Measurements from ENCODE around the gene LOC101059915.

The LOC101059915 gene

GRCh38 chrX:71657267-71657666 lies 10.1 kb upstream of the LOC101059915 start:
- H3K27ac ChIP-seq (ENCODE audit: insufficient read depth, low read depth, low read length) = no peak overlapping the region
- intact Hi-C loops (cut with micrococcal nuclease) = no loop called here
- H3K4me3 ChIP-seq (replicated peaks in 1 of 3; ENCODE audit: insufficient read depth in 1 of 3, low read depth in 1 of 3, low read length in 3 of 3) = no peak overlapping the region
- no peak overlapping the region for H2AFZ ChIP-seq (ENCODE audit: low read depth, low read length)
- ChIA-PET CTCF (no interaction called here), POLR2A (no interaction called here)
- H3K4me2 ChIP-seq (ENCODE audit: insufficient read depth, low read length) = no peak overlapping the region
- DNase-seq (ENCODE audit: low read depth, low spot score) (no peak), FAIRE-seq (no peak)
- H3K9me1 ChIP-seq (replicated peaks; ENCODE audit: control insufficient read depth, extremely low read depth, insufficient read depth, low read length) = no peaks in the 10 kb centered on the region
- no peaks in the 10 kb centered on the region for H3K79me2 ChIP-seq (ENCODE audit: control insufficient read depth, insufficient read depth, low read length)
- BruUV-seq (replicated peaks) = no TSS peak
- H3K36me3 ChIP-seq (ENCODE audit: control insufficient read depth in 2 of 2, extremely low read depth in 1 of 2, insufficient read depth in 2 of 2, low read length in 2 of 2) = no peaks in the 10 kb centered on the region
- H3K4me1 ChIP-seq (ENCODE audit: control insufficient read depth, extremely low read depth, insufficient read depth, low read length) = no peaks in the 10 kb centered on the region
- peaks cover 0 to 4% of the 10 kb centered on the region in 2 experiments for H3K27me3 ChIP-seq (ENCODE audit: control insufficient read depth in 2 of 2, insufficient read depth in 2 of 2, low read length in 2 of 2)
- H4K20me1 ChIP-seq (replicated peaks; ENCODE audit: control insufficient read depth, extremely low read depth, insufficient read depth, low read length) = no peaks in the 10 kb centered on the region
- H3K9ac ChIP-seq (replicated peaks; ENCODE audit: extremely low read depth, insufficient read depth, low read length) = no peak overlapping the region
- no peaks in the 10 kb centered on the region for H3K9me3 ChIP-seq (replicated peaks; ENCODE audit: control insufficient read depth, insufficient read depth, low read length)
- TF ChIP-seq POLR2AphosphoS5 (IDR thresholded peaks at IDR 0.05; ENCODE audit: insufficient read depth, low read depth, low read length) = no peak
- TF ChIP-seq, protein P1, sequence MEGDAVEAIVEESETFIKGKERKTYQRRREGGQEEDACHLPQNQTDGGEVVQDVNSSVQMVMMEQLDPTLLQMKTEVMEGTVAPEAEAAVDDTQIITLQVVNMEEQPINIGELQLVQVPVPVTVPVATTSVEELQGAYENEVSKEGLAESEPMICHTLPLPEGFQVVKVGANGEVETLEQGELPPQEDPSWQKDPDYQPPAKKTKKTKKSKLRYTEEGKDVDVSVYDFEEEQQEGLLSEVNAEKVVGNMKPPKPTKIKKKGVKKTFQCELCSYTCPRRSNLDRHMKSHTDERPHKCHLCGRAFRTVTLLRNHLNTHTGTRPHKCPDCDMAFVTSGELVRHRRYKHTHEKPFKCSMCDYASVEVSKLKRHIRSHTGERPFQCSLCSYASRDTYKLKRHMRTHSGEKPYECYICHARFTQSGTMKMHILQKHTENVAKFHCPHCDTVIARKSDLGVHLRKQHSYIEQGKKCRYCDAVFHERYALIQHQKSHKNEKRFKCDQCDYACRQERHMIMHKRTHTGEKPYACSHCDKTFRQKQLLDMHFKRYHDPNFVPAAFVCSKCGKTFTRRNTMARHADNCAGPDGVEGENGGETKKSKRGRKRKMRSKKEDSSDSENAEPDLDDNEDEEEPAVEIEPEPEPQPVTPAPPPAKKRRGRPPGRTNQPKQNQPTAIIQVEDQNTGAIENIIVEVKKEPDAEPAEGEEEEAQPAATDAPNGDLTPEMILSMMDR (IDR thresholded peaks at IDR 0.05; ENCODE audit: extremely low read depth in 1 of 2, insufficient read depth in 1 of 2, low read depth in 1 of 2, low read length in 2 of 2) = no peak
- no peak for TF ChIP-seq MYC (IDR thresholded peaks at IDR 0.05; ENCODE audit: low read depth, low read length)
- dilution Hi-C loops (cut with MboI; ENCODE audit: extremely low pct_ligation_motif_present, low sequenced_read_pairs) = no loop called here

DNA sequence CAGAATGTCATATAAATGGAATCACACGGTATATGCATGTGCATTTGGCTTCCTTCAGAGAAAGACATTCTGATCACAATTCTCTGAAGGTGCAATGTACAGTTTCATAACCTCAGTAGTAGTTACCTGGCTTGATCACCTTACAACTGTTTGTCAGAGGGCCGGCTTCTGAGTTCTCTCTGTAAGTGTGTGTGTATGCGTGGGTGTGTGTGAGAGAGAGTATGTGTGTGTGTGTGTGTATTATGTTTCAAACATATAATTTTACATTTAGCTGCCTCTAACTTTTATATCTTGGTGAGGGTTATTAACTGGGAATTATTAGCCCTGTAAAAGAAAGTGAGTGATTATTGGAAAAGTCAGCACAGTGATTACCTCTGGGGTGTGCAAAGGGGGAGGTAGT lies 8.0 kb upstream of the LOC101059915 start:
- POLR2A ChIA-PET = no interaction called here
- H3K4me1 ChIP-seq (ENCODE audit: control insufficient read depth, extremely low read depth, insufficient read depth, low read length) = no peaks in the 10 kb centered on the region
- TF ChIP-seq GATA2 (IDR thresholded peaks at IDR 0.05; ENCODE audit: insufficient read depth, insufficient read length, low read depth, low read length) (no peak), POLR2A (IDR thresholded peaks at IDR 0.05; ENCODE audit: low read depth, low read length) (no peak), POLR2AphosphoS5 (IDR thresholded peaks at IDR 0.05; ENCODE audit: insufficient read depth, low read depth, low read length) (no peak), MYC (IDR thresholded peaks at IDR 0.05; ENCODE audit: low read depth, low read length) (no peak)
- CTCF ChIA-PET = no interaction called here
- H3K4me2 ChIP-seq (ENCODE audit: insufficient read depth, low read length) = no peak overlapping the region
- no TSS peak for BruUV-seq (replicated peaks)
- H3K9me3 ChIP-seq (replicated peaks; ENCODE audit: control insufficient read depth, insufficient read depth, low read length) = no peaks in the 10 kb centered on the region
- no peaks in the 10 kb centered on the region for H3K36me3 ChIP-seq (ENCODE audit: control insufficient read depth in 2 of 2, extremely low read depth in 1 of 2, insufficient read depth in 2 of 2, low read length in 2 of 2)
- no peak overlapping the region for H3K4me3 ChIP-seq (replicated peaks in 1 of 3; ENCODE audit: insufficient read depth in 1 of 3, low read depth in 1 of 3, low read length in 3 of 3)
- no peak for DNase-seq (ENCODE audit: low read depth, low spot score)
- peaks cover 0 to 4% of the 10 kb centered on the region in 2 experiments for H3K27me3 ChIP-seq (ENCODE audit: control insufficient read depth in 2 of 2, insufficient read depth in 2 of 2, low read length in 2 of 2)
- intact Hi-C loops (cut with micrococcal nuclease) = no loop called here
- H4K20me1 ChIP-seq (replicated peaks; ENCODE audit: control insufficient read depth, extremely low read depth, insufficient read depth, low read length) = no peaks in the 10 kb centered on the region
- FAIRE-seq = no peak
- H3K9me1 ChIP-seq (replicated peaks; ENCODE audit: control insufficient read depth, extremely low read depth, insufficient read depth, low read length) = no peaks in the 10 kb centered on the region
- H3K27ac ChIP-seq (ENCODE audit: insufficient read depth, low read depth, low read length) = no peak overlapping the region
- H3K9ac ChIP-seq (replicated peaks; ENCODE audit: extremely low read depth, insufficient read depth, low read length) = no peak overlapping the region
- H2AFZ ChIP-seq (ENCODE audit: low read depth, low read length) = no peak overlapping the region
- H3K79me2 ChIP-seq (ENCODE audit: control insufficient read depth, insufficient read depth, low read length) = no peaks in the 10 kb centered on the region
- dilution Hi-C loops (cut with MboI; ENCODE audit: extremely low pct_ligation_motif_present, low sequenced_read_pairs) = no loop called here

Measured in endothelial cell of umbilical vein (primary cell).